GM10266 (cell line): ENCODE measurements around the gene CXCR5.
A peak's percentile ranks its signal among the peaks of the same experiment; 100 is the strongest.

Experiments
- DNase-seq: peaks from one replicate; pipeline ENCODE4 v3.0.0; 2012; ENCODE audit errors: extremely low spot score
- TF ChIP-seq, protein P1 (sequence below): IDR thresholded peaks from 2 replicates; pipeline ENCODE4 v1.5.1; 2012; ENCODE audit warnings: mild to moderate bottlenecking, low read depth; ENCODE audit not compliant: control insufficient read depth, insufficient read depth; ENCODE audit errors: missing control alignments

Gene CXCR5

DNA sequence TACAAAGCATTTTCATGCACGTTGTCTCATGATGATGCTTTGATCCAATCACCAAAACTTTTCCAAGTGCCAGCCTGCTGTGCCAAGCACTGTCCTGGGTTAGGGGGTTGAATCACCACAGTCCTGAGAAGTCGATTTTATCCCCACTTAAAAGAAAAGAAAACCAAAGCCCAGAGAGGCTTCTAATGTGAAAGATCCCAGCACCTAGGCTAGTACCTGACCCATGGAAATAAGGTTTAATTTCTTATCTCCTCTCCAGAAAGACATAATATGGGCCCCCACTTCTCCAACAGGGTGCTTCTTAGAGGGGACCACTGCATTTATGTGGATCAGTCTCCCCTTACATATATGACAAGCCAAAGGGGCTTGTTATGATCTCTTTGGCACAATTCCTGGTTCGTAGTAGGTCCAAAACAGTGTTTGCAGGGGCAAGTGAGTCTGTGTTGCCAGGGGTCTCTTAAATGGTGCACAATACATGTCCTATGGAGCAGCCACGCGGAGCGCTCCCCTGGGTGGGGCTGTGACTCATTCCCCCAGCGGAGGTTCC lies 43.9 kb downstream of the CXCR5 start:
- DNase-seq = no peak
- TF ChIP-seq, protein P1, sequence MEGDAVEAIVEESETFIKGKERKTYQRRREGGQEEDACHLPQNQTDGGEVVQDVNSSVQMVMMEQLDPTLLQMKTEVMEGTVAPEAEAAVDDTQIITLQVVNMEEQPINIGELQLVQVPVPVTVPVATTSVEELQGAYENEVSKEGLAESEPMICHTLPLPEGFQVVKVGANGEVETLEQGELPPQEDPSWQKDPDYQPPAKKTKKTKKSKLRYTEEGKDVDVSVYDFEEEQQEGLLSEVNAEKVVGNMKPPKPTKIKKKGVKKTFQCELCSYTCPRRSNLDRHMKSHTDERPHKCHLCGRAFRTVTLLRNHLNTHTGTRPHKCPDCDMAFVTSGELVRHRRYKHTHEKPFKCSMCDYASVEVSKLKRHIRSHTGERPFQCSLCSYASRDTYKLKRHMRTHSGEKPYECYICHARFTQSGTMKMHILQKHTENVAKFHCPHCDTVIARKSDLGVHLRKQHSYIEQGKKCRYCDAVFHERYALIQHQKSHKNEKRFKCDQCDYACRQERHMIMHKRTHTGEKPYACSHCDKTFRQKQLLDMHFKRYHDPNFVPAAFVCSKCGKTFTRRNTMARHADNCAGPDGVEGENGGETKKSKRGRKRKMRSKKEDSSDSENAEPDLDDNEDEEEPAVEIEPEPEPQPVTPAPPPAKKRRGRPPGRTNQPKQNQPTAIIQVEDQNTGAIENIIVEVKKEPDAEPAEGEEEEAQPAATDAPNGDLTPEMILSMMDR = no peak

- TF ChIP-seq, protein P1 = peak; percentile 87
- DNase-seq = peak; percentile 94
Measured at GRCh38 chr11:118928101-118928869, 44.6 kb downstream of the CXCR5 start.

GRCh38 chr11:118928870-118929500 lies 45.3 kb downstream of the CXCR5 start:
- TF ChIP-seq, protein P1 = no peak
- no peak for DNase-seq

DNA sequence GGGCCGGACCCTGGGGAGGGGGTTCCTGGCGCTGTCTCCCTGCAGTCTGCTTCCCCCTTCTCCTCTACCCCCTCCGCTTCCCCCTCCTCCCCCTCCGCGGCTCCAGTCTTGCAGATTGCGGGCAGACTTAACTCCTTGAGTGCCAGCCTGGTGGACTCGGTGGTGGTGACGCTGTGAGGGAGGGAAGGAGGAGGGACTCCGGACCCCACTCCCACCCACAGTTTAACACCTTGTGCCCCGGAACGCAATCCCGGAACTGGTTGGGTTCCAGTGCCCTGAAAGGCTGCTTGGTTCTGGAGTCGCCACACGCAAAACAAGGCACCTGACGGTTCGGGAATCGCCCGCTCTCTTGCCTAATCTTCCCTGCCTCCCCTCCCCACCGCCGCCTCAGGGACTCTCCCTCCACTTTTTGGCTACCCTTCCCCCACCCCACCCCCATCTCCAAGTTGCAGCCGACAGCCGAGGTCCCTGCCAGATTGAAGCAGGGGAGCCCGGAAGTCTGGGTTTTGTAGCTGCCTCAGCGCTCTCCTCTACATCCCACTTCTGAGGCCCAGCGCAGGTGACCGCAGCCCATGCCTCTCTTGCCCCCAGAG lies 45.9 kb downstream of the CXCR5 start:
- TF ChIP-seq, protein P1 = no peak
- DNase-seq = no peak

GRCh38 chr11:118930094-118930712 lies 46.5 kb downstream of the CXCR5 start:
- TF ChIP-seq, protein P1 = peak; percentile 85
- peak; percentile 79 for DNase-seq

DNA sequence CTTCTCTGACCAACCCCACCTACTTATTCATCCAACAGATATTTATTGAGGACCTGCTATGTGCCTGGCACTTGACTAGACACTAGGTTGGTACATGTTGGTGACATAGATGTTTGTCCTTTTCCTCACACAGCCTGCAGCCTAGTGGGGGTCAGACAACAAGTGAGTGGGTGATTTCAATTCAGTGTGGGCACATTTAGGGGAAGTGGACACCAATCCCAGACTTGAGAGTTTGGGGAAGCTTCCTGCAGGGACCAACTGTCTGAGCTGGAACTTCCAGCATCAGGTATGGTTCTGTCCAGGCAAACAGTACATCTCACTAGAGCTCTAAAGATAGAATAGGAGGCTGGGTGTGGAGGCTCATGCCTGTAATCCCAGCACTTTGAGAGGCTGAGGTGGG lies 47.9 kb downstream of the CXCR5 start:
- TF ChIP-seq, protein P1 = no peak
- no peak for DNase-seq
